HG03139 (cell line): ENCODE results near the gene MAP3K15.
"Not testable (repeated sequence)": the region's sequence is repeated elsewhere in the genome, so short reads cannot be mapped to it uniquely, and the experiment has no call there.

ENCODE experiments used
- ATAC-seq: cut with Tn5 transposase; IDR thresholded peaks from one replicate; pipeline ENCODE4 v1.9.1; 2021; ENCODE audit not compliant: unreplicated experiment

Gene MAP3K15

GRCh38 chrX:19422661-19423060 lies 92.6 kb downstream of the MAP3K15 start:
- ATAC-seq = not testable (repeated sequence)

- ATAC-seq = no peak
These were observed 105.0 kb downstream of the MAP3K15 start for GRCh38 chrX:19410259-19410658.

- ATAC-seq = no peak
These were observed 111.6 kb downstream of the MAP3K15 start for GRCh38 chrX:19403696-19404095.

- no peak for ATAC-seq
These were observed 122.6 kb downstream of the MAP3K15 start for GRCh38 chrX:19392703-19393102.

GRCh38 chrX:19392078-19392477 lies 123.2 kb downstream of the MAP3K15 start:
- ATAC-seq = no peak

GRCh38 chrX:19389227-19389845 lies 126.0 kb downstream of the MAP3K15 start:
- ATAC-seq = no peak

GRCh38 chrX:19388741-19389140 lies 126.6 kb downstream of the MAP3K15 start:
- no peak for ATAC-seq

- no peak for ATAC-seq
These were observed 127.1 kb downstream of the MAP3K15 start for GRCh38 chrX:19388064-19388679.

- no peak for ATAC-seq
These were observed 128.6 kb downstream of the MAP3K15 start for GRCh38 chrX:19386679-19387078.

GRCh38 chrX:19382555-19383145 lies 132.7 kb downstream of the MAP3K15 start:
- no peak for ATAC-seq

- ATAC-seq = no peak
These were observed 134.0 kb downstream of the MAP3K15 start for GRCh38 chrX:19381326-19381725.

GRCh38 chrX:19377799-19378198 lies 137.5 kb downstream of the MAP3K15 start:
- ATAC-seq = no peak

- no peak for ATAC-seq
These were observed 139.8 kb downstream of the MAP3K15 start for GRCh38 chrX:19375546-19375945.

- no peak for ATAC-seq
These were observed 141.9 kb downstream of the MAP3K15 start for GRCh38 chrX:19373351-19373891.

- peak; percentile 22 for ATAC-seq
These were observed 142.6 kb downstream of the MAP3K15 start for GRCh38 chrX:19372547-19373331.

- peak; percentile 81 for ATAC-seq
These were observed 143.2 kb downstream of the MAP3K15 start for GRCh38 chrX:19372170-19372546.

GRCh38 chrX:19370061-19370460 lies 145.2 kb downstream of the MAP3K15 start:
- no peak for ATAC-seq

- ATAC-seq = no peak
These were observed 146.7 kb downstream of the MAP3K15 start for GRCh38 chrX:19368576-19368975.

GRCh38 chrX:19361701-19362100 lies 153.6 kb downstream of the MAP3K15 start:
- no peak for ATAC-seq

- ATAC-seq = no peak
These were observed 154.4 kb downstream of the MAP3K15 start for GRCh38 chrX:19360903-19361302.

GRCh38 chrX:19358521-19358920 lies 156.8 kb downstream of the MAP3K15 start:
- no peak for ATAC-seq
